GM12878 (cell line): ENCODE results near the gene LAMP1. TPM values are rescaled to one million over a fixed set of nuclear protein-coding genes. Genes with fewer than 3 reads are reported as not detected.

Experiments
- ATAC-seq: fragments of 200-7000 bp; cut with Tn5 transposase; 3 replicates; pipeline ENCODE4 v1.9.1; 2020; ENCODE audit warnings: mild to moderate bottlenecking, moderate library complexity
- BruUV-seq: library from RNA; stranded (reverse); fragments of 400-500 nt; replicated peaks from 2 replicates; lab custom pipeline; 2021; lab: Mats Ljungman, UMichigan
- CTCF ChIA-PET: fragments of 300-600 bp; sonication (Branson Sonifier 250); formaldehyde crosslinking; extraction: SDS; loops from one replicate; lab custom pipeline; 2021; ENCODE audit warnings: inconsistent platforms; lab: Yijun Ruan, JAX
- POLR2A ChIA-PET: fragments of 350-600 bp; formaldehyde crosslinking; extraction: SDS; loops from one replicate; lab custom pipeline; 2021; ENCODE audit warnings: inconsistent platforms; lab: Charles Lee
- RAD21 ChIA-PET: fragments of 300-600 bp; sonication (Branson Sonifier 250); formaldehyde crosslinking; loops from one replicate; lab custom pipeline; 2023; ENCODE audit warnings: antibody characterized with exemption; ENCODE audit not compliant: unreplicated experiment; lab: Charles Lee
- SMC1A ChIA-PET: fragments of 300-600 bp; sonication (Branson Sonifier 250); formaldehyde crosslinking; loops from one replicate; lab custom pipeline; 2023; ENCODE audit not compliant: unreplicated experiment, uncharacterized antibody; lab: Charles Lee
- DNase-seq: peaks from one replicate; pipeline ENCODE4 v3.0.0-alpha.2; 2011; ENCODE audit warnings: low read depth, low spot score
- FAIRE-seq: peaks from 3 replicates; lab custom pipeline; 2011; peaks lifted over from hg19 to GRCh38; lab: Jason Lieb, UNC
- H2AFZ ChIP-seq: 2 replicates; pipeline ENCODE4 v1.6.0; 2011; ENCODE audit warnings: low read depth, low read length, control low read depth; ENCODE audit not compliant: control insufficient read depth
- H3K27ac ChIP-seq: 2 replicates; pipeline ENCODE4 v1.5.1; 2011; ENCODE audit warnings: control low read depth; ENCODE audit not compliant: control insufficient read depth, insufficient read depth
- H3K27me3 ChIP-seq, 2 experiments: replicated peaks in 1 of 2; 2 replicates each; pipeline versions ENCODE4 v1.6.0 to v1.6.1; 2011; ENCODE audit warnings: low read length in 1 of 2; ENCODE audit not compliant: control insufficient read depth in 2 of 2, insufficient read depth in 2 of 2
- H3K36me3 ChIP-seq, 2 experiments: 2 replicates each; pipeline ENCODE4 v1.5.1; 2011; ENCODE audit warnings: low read length in 1 of 2; ENCODE audit not compliant: control insufficient read depth in 2 of 2, insufficient read depth in 2 of 2
- H3K4me1 ChIP-seq: 2 replicates; pipeline ENCODE4 v1.6.1; 2011; ENCODE audit warnings: mild to moderate bottlenecking, low read length, moderate library complexity, mixed read lengths; ENCODE audit not compliant: control insufficient read depth, insufficient read depth
- H3K4me2 ChIP-seq: 2 replicates; pipeline ENCODE4 v1.6.0; 2011; ENCODE audit warnings: control low read depth; ENCODE audit not compliant: control insufficient read depth, insufficient read depth
- H3K4me3 ChIP-seq: fragments of 200-600 bp; sonication (generic); 2 replicates; pipeline ENCODE4 v1.5.1; 2016
- H3K79me2 ChIP-seq: 2 replicates; pipeline ENCODE4 v1.6.0; 2011; ENCODE audit warnings: low read length; ENCODE audit not compliant: control insufficient read depth, insufficient read depth
- H3K9ac ChIP-seq: 2 replicates; pipeline ENCODE4 v1.8.0; 2011; ENCODE audit warnings: low read length, control low read depth, mixed read lengths; ENCODE audit not compliant: control insufficient read depth, insufficient read depth
- H3K9me3 ChIP-seq: replicated peaks from 3 replicates; pipeline ENCODE4 v1.5.1; 2011; ENCODE audit warnings: mild to moderate bottlenecking, low read length; ENCODE audit not compliant: control insufficient read depth, insufficient read depth
- H4K20me1 ChIP-seq: 2 replicates; pipeline ENCODE4 v1.6.0; 2011; ENCODE audit not compliant: control insufficient read depth, insufficient read depth
- ELK1 ChIP-seq: IDR thresholded peaks from 2 replicates; pipeline ENCODE4 v1.6.1; 2012; ENCODE audit warnings: low read depth, low read length, improper control_type of control experiment
- EP300 ChIP-seq, 2 experiments: fragments of 150-350 bp in 1 of 2; IDR thresholded peaks; 2 replicates each; pipeline ENCODE4 v1.6.1; 2011 to 2012; ENCODE audit warnings: low read depth in 2 of 2, low read length in 2 of 2, borderline replicate concordance in 1 of 2, improper control_type of control experiment in 1 of 2, inconsistent platforms in 1 of 2; ENCODE audit not compliant: control insufficient read depth in 1 of 2
- HDAC6 ChIP-seq: fragments of 200-600 bp; sonication (generic); IDR thresholded peaks from one replicate; pipeline ENCODE4 v1.8.0; 2017; ENCODE audit warnings: antibody characterized with exemption; ENCODE audit not compliant: unreplicated experiment
- IKZF1 ChIP-seq: fragments of 450-650 bp; conservative IDR thresholded peaks from 2 replicates; pipeline ENCODE4 v1.6.1; 2017; ENCODE audit warnings: antibody characterized with exemption, mild to moderate bottlenecking
- MEF2B ChIP-seq: fragments of 450-650 bp; IDR thresholded peaks from 2 replicates; pipeline ENCODE4 v1.6.1; 2018; ENCODE audit warnings: mild to moderate bottlenecking, moderate library complexity; ENCODE audit not compliant: partially characterized antibody, poor library complexity, severe bottlenecking
- POU2F2 ChIP-seq: IDR thresholded peaks from 3 replicates; pipeline ENCODE4 v1.6.1; 2011; ENCODE audit warnings: low read depth, mild to moderate bottlenecking, low read length, borderline replicate concordance
- RBBP5 ChIP-seq: fragments of 200-600 bp; sonication (generic); conservative IDR thresholded peaks from 2 replicates; pipeline ENCODE4 v1.6.1; 2016
- TCF3 ChIP-seq: IDR thresholded peaks from 2 replicates; pipeline ENCODE4 v1.6.1; 2012; ENCODE audit warnings: low read depth, mild to moderate bottlenecking, low read length, borderline replicate concordance; ENCODE audit not compliant: insufficient read depth
- ZZZ3 ChIP-seq: IDR thresholded peaks from 2 replicates; pipeline ENCODE4 v1.6.1; 2011; ENCODE audit warnings: low read depth; ENCODE audit not compliant: control insufficient read depth, insufficient read length
- WGBS: methylation state at CpG from one replicate; pipeline ENCODE4 v1.1.6; 2016; ENCODE audit warnings: low lambda C conversion rate; ENCODE audit not compliant: insufficient replicate concordance, insufficient coverage; ENCODE audit errors: missing lambda C conversion rate; 5-methylcytosine and 5-hydroxymethylcytosine counted together
- in situ Hi-C: fragments of 300-500 bp; cut with MboI; formaldehyde crosslinking; loops from 9 replicates; pipeline ENCODE4 v1.14.3; 2018; ENCODE audit warnings: mixed read lengths
- intact Hi-C: fragments of 100-400 bp; cut with micrococcal nuclease; formaldehyde crosslinking; loops from one replicate; pipeline ENCODE4 v1.14.2; 2022; ENCODE audit not compliant: unreplicated experiment
- polyA plus RNA-seq, 11 experiments: library from polyadenylated mRNA; depleted of rRNA in 4 of 11; unstranded in 6 of 11; stranded (reverse) in 5 of 11; fragments of >200 nt; fragmentation: Nextera tagmentation in 4 of 11; fragmentation: Illumina TruSeq in 1 of 11; extraction: Ambion mirVana in 4 of 11; extraction: Trizol in 1 of 11; gene quantifications; 1 replicate in 1 of 11; 2 replicates in 10 of 11; pipeline versions ENCODE4 v1.2.1 to v1.2.3, GENCODE V29; 2011 to 2016; ENCODE audit warnings: inconsistent platforms in 2 of 11, missing spikeins in 2 of 11, low read depth in 1 of 11
- total RNA-seq, 4 experiments: library from RNA; depleted of rRNA in 3 of 4; stranded (reverse); fragments of >200 nt in 3 of 4; fragmentation: Illumina TruSeq in 1 of 4; extraction: Trizol in 1 of 4; gene quantifications; 2 replicates each; pipeline versions ENCODE4 v1.2.1 to v1.2.3, GENCODE V29; 2013 to 2021
- TF ChIP-seq, protein P1 (sequence below): fragments of 450-650 bp; IDR thresholded peaks from 2 replicates; pipeline ENCODE4 v1.6.1; 2018; ENCODE audit warnings: mild to moderate bottlenecking, low read depth, moderate library complexity; ENCODE audit not compliant: partially characterized antibody
- TF ChIP-seq, protein P2 (sequence below): IDR thresholded peaks from 2 replicates; pipeline ENCODE4 v1.6.1; 2011; ENCODE audit warnings: borderline replicate concordance, low read depth, mild to moderate bottlenecking, moderate library complexity, mixed read lengths, low read length; ENCODE audit not compliant: insufficient read depth; ENCODE audit errors: extremely low read length
- TF ChIP-seq, protein P3 (sequence below): IDR thresholded peaks from 2 replicates; pipeline ENCODE4 v1.6.1; 2011; ENCODE audit warnings: low read depth, low read length, improper control_type of control experiment, borderline replicate concordance
- TF ChIP-seq, protein P4 (sequence below): IDR thresholded peaks from 2 replicates; pipeline ENCODE4 v1.6.1; 2011; ENCODE audit warnings: mild to moderate bottlenecking, low read depth, low read length, moderate library complexity; ENCODE audit not compliant: insufficient replicate concordance
- TF ChIP-seq, protein P5 (sequence below): fragments of 450-650 bp; IDR thresholded peaks from 2 replicates; pipeline ENCODE4 v1.6.1; 2016; ENCODE audit warnings: mild to moderate bottlenecking

LAMP1 gene
- total and polyA plus RNA-seq, 10 of the 15 experiments (the other 5 are each of a cell fraction or from before 2014, with no cell fraction given) = 2.5 to 83.0 (median 32.7) TPM

DNA sequence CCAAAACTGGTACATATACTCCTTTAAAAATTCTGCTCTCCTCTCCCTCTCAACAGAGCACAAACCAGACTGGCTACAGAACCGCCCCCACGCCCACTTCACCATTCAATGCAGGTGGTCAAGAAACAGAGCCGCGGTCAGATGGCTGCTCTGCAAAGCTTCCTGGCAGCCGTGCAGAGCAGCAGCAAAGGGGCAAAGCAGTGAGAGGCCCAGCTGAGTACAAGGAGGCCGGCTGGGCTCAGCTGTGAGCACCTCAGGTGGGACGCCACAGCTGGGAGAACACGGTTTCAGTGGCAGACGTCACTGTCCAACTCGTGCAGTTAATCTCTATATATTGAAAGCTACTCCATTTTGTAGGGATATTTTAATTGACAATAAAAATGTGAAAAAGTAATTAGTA lies 58.6 kb downstream of the LAMP1 start:
- no peaks in the 10 kb centered on the region for H3K79me2 ChIP-seq
- ChIA-PET SMC1A (no interaction called here), CTCF (no interaction called here), POLR2A (no interaction called here), RAD21 (no interaction called here)
- FAIRE-seq (no peak), ATAC-seq (no peak), DNase-seq (no peak)
- in situ Hi-C loops (no loop called here), intact Hi-C loops (no loop called here)
- 8% methylated on average over 10 of the region's 10 CpGs for WGBS
- no peaks in the 10 kb centered on the region for H3K9me3 ChIP-seq
- TF ChIP-seq RBBP5 = no peak
- TF ChIP-seq, protein P1, sequence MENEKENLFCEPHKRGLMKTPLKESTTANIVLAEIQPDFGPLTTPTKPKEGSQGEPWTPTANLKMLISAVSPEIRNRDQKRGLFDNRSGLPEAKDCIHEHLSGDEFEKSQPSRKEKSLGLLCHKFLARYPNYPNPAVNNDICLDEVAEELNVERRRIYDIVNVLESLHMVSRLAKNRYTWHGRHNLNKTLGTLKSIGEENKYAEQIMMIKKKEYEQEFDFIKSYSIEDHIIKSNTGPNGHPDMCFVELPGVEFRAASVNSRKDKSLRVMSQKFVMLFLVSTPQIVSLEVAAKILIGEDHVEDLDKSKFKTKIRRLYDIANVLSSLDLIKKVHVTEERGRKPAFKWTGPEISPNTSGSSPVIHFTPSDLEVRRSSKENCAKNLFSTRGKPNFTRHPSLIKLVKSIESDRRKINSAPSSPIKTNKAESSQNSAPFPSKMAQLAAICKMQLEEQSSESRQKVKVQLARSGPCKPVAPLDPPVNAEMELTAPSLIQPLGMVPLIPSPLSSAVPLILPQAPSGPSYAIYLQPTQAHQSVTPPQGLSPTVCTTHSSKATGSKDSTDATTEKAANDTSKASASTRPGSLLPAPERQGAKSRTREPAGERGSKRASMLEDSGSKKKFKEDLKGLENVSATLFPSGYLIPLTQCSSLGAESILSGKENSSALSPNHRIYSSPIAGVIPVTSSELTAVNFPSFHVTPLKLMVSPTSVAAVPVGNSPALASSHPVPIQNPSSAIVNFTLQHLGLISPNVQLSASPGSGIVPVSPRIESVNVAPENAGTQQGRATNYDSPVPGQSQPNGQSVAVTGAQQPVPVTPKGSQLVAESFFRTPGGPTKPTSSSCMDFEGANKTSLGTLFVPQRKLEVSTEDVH = no peak
- TF ChIP-seq POU2F2 = no peak
- TF ChIP-seq EP300 (IDR thresholded peaks at IDR 0.05; ENCODE audit: borderline replicate concordance in 1 of 2, control insufficient read depth in 1 of 2, low read depth in 2 of 2, low read length in 2 of 2) = no peak
- TF ChIP-seq MEF2B = no peak
- no peak for TF ChIP-seq ZZZ3
- TF ChIP-seq, protein P2, sequence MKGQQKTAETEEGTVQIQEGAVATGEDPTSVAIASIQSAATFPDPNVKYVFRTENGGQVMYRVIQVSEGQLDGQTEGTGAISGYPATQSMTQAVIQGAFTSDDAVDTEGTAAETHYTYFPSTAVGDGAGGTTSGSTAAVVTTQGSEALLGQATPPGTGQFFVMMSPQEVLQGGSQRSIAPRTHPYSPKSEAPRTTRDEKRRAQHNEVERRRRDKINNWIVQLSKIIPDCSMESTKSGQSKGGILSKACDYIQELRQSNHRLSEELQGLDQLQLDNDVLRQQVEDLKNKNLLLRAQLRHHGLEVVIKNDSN = no peak
- TF ChIP-seq, protein P3, sequence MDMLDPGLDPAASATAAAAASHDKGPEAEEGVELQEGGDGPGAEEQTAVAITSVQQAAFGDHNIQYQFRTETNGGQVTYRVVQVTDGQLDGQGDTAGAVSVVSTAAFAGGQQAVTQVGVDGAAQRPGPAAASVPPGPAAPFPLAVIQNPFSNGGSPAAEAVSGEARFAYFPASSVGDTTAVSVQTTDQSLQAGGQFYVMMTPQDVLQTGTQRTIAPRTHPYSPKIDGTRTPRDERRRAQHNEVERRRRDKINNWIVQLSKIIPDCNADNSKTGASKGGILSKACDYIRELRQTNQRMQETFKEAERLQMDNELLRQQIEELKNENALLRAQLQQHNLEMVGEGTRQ = no peak
- TF ChIP-seq, protein P4, sequence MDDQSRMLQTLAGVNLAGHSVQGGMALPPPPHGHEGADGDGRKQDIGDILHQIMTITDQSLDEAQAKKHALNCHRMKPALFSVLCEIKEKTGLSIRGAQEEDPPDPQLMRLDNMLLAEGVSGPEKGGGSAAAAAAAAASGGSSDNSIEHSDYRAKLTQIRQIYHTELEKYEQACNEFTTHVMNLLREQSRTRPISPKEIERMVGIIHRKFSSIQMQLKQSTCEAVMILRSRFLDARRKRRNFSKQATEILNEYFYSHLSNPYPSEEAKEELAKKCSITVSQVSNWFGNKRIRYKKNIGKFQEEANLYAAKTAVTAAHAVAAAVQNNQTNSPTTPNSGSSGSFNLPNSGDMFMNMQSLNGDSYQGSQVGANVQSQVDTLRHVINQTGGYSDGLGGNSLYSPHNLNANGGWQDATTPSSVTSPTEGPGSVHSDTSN = no peak
- TF ChIP-seq, protein P5, sequence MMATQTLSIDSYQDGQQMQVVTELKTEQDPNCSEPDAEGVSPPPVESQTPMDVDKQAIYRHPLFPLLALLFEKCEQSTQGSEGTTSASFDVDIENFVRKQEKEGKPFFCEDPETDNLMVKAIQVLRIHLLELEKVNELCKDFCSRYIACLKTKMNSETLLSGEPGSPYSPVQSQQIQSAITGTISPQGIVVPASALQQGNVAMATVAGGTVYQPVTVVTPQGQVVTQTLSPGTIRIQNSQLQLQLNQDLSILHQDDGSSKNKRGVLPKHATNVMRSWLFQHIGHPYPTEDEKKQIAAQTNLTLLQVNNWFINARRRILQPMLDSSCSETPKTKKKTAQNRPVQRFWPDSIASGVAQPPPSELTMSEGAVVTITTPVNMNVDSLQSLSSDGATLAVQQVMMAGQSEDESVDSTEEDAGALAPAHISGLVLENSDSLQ = no peak
- no peak for TF ChIP-seq HDAC6
- TF ChIP-seq ELK1 = no peak
- TF ChIP-seq IKZF1 = no peak
- TF ChIP-seq TCF3 = no peak
- H3K36me3 ChIP-seq = no peaks in the 10 kb centered on the region
- no peak overlapping the region for H2AFZ ChIP-seq
- no peak overlapping the region for H3K4me2 ChIP-seq
- no peak overlapping the region for H3K4me3 ChIP-seq
- H3K27me3 ChIP-seq = no peaks in the 10 kb centered on the region; a peak in 1 of 4 replicates
- H4K20me1 ChIP-seq = no peaks in the 10 kb centered on the region
- H3K9ac ChIP-seq = no peak overlapping the region
- no peaks in the 10 kb centered on the region for H3K4me1 ChIP-seq
- BruUV-seq = no TSS peak
- H3K27ac ChIP-seq = no peak overlapping the region
